NCI-H226 (cell line): ENCODE measurements around the gene KLHL29.

Source experiments
- DNase-seq: peaks from one replicate; pipeline ENCODE4 v3.0.0-alpha.2; 2015

The KLHL29 gene

GRCh38 chr2:23518481-23519333 lies 133.7 kb downstream of the KLHL29 start:
- DNase-seq = no peak

GRCh38 chr2:23519334-23519651 lies 134.3 kb downstream of the KLHL29 start:
- no peak for DNase-seq

- no peak for DNase-seq
Observed at GRCh38 chr2:23520256-23520655, 135.3 kb downstream of the KLHL29 start.

- DNase-seq = no peak
Observed at GRCh38 chr2:23521060-23521459, 136.1 kb downstream of the KLHL29 start.

- no peak for DNase-seq
Observed at GRCh38 chr2:23522726-23523372, 137.9 kb downstream of the KLHL29 start.

- DNase-seq = no peak
Observed at GRCh38 chr2:23523373-23524260, 138.6 kb downstream of the KLHL29 start.

GRCh38 chr2:23524261-23524706 lies 139.3 kb downstream of the KLHL29 start:
- peak; percentile 77 for DNase-seq

- no peak for DNase-seq
Observed at GRCh38 chr2:23525137-23525765, 140.3 kb downstream of the KLHL29 start.

GRCh38 chr2:23526114-23526513 lies 141.1 kb downstream of the KLHL29 start:
- no peak for DNase-seq

GRCh38 chr2:23526835-23527790 lies 142.1 kb downstream of the KLHL29 start:
- no peak for DNase-seq

- no peak for DNase-seq
Observed at GRCh38 chr2:23528171-23528570, 143.2 kb downstream of the KLHL29 start.

GRCh38 chr2:23528690-23529089 lies 143.7 kb downstream of the KLHL29 start:
- no peak for DNase-seq

GRCh38 chr2:23529659-23530058 lies 144.7 kb downstream of the KLHL29 start:
- DNase-seq = no peak

- DNase-seq = no peak
Observed at GRCh38 chr2:23530206-23530908, 145.4 kb downstream of the KLHL29 start.

- no peak for DNase-seq
Observed at GRCh38 chr2:23530909-23531276, 145.9 kb downstream of the KLHL29 start.

- DNase-seq = no peak
Observed at GRCh38 chr2:23531280-23531679, 146.3 kb downstream of the KLHL29 start.

GRCh38 chr2:23531881-23532280 lies 146.9 kb downstream of the KLHL29 start:
- no peak for DNase-seq

- DNase-seq = no peak
Observed at GRCh38 chr2:23532391-23533337, 147.7 kb downstream of the KLHL29 start.

GRCh38 chr2:23533338-23533695 lies 148.3 kb downstream of the KLHL29 start:
- no peak for DNase-seq

- DNase-seq = no peak
Observed at GRCh38 chr2:23534771-23535170, 149.8 kb downstream of the KLHL29 start.
